Measurements from ENCODE around the gene NAT8L. TPM values are rescaled to one million over a fixed set of nuclear protein-coding genes. Genes with fewer than 3 reads are reported as not detected.

Gene NAT8L
- total RNA-seq, 1 experiment from 2014 or later: 9.2 TPM

- TSS peak; percentile 42 for BruUV-seq (replicated peaks)
- DNase-seq (ENCODE audit: low read depth, low spot score) (no peak), ATAC-seq (no peak)
- H3K4me1 ChIP-seq (ENCODE audit: control insufficient read depth in 1 of 2, insufficient read depth in 2 of 2, low read length in 2 of 2): peaks cover 3 to 31% of the 10 kb centered on the region in 2 experiments; a peak in 3 of 4 replicates
- H3K79me2 ChIP-seq (ENCODE audit: insufficient read depth, low read length): peaks cover 7% of the 10 kb centered on the region; the same call in 1 of the 2 replicates
- TF ChIP-seq TCF7L2 (IDR thresholded peaks at IDR 0.05; ENCODE audit: borderline replicate concordance, extremely low read depth, insufficient read depth, insufficient read length) (no peak), ZNF274 (IDR thresholded peaks at IDR 0.05; ENCODE audit: low read depth, low read length) (no peak), EZH2 (IDR thresholded peaks at IDR 0.05) (no peak), EGR1 (IDR thresholded peaks at IDR 0.05; ENCODE audit: low read depth) (no peak), CEBPB (IDR thresholded peaks at IDR 0.05; ENCODE audit: low read depth) (no peak), FOSL1 (IDR thresholded peaks at IDR 0.05; ENCODE audit: low read depth) (no peak), ATF3 (IDR thresholded peaks at IDR 0.05) (no peak), POLR2AphosphoS5 (IDR thresholded peaks at IDR 0.05; ENCODE audit: low read depth, low read length) (no peak)
- CTCF ChIA-PET: no interaction called here
- RAD21 ChIA-PET (ENCODE audit: low non-redundant PET in 1 of 2, low total read pairs in 2 of 2, uncharacterized antibody in 2 of 2, unreplicated experiment in 2 of 2): no interaction called here
- H3K9me3 ChIP-seq (ENCODE audit: control insufficient read depth in 1 of 2, insufficient read depth in 1 of 2, low read depth in 1 of 2, low read length in 2 of 2): no peaks in the 10 kb centered on the region; a peak in 1 of 4 replicates
- POLR2A ChIA-PET: no interaction called here
- H3K4me3 ChIP-seq (replicated peaks in 1 of 2; ENCODE audit: low read depth in 1 of 2, low read length in 2 of 2): no peak overlapping the region
- H3K27me3 ChIP-seq (ENCODE audit: insufficient read depth, low read length): no peaks in the 10 kb centered on the region
- peaks cover 0 to 5% of the 10 kb centered on the region in 2 experiments; a peak in 2 of 4 replicates for H3K36me3 ChIP-seq (ENCODE audit: control insufficient read depth in 1 of 2, insufficient read depth in 2 of 2, low read length in 2 of 2)
- H2AFZ ChIP-seq (ENCODE audit: low read depth, low read length, poor library complexity, severe bottlenecking): no peak overlapping the region
- no peak overlapping the region for H3K27ac ChIP-seq (ENCODE audit: low read depth, low read length)
- peak overlapping the region; percentile 96 for H3K4me2 ChIP-seq (ENCODE audit: low read length)
- H3K9ac ChIP-seq (ENCODE audit: low read length): no peak overlapping the region
- H4K20me1 ChIP-seq (ENCODE audit: insufficient read depth): no peaks in the 10 kb centered on the region
- no peaks in the 10 kb centered on the region for H3K9me2 ChIP-seq (ENCODE audit: insufficient read depth)
- intact Hi-C loops (cut with micrococcal nuclease): no loop called here
Observed at GRCh38 chr4:2043396-2044118, 15.6 kb upstream of the NAT8L start.

- DNase-seq (ENCODE audit: low read depth, low spot score) (no peak), ATAC-seq (no peak)
- Histone ChIP-seq H3K4me3 (replicated peaks in 1 of 2; ENCODE audit: low read depth in 1 of 2, low read length in 2 of 2) (no peak overlapping the region), H3K9ac (ENCODE audit: low read length) (no peak overlapping the region), H3K9me2 (ENCODE audit: insufficient read depth) (no peaks in the 10 kb centered on the region), H3K36me3 (ENCODE audit: control insufficient read depth in 1 of 2, insufficient read depth in 2 of 2, low read length in 2 of 2) (peaks cover 0 to 5% of the 10 kb centered on the region in 2 experiments; a peak in 2 of 4 replicates), H3K4me2 (ENCODE audit: low read length) (no peak overlapping the region), H3K79me2 (ENCODE audit: insufficient read depth, low read length) (peaks cover 7% of the 10 kb centered on the region; the same call in 1 of the 2 replicates), H4K20me1 (ENCODE audit: insufficient read depth) (no peaks in the 10 kb centered on the region), H3K27me3 (ENCODE audit: insufficient read depth, low read length) (no peaks in the 10 kb centered on the region), H3K27ac (ENCODE audit: low read depth, low read length) (no peak overlapping the region), H3K9me3 (ENCODE audit: control insufficient read depth in 1 of 2, insufficient read depth in 1 of 2, low read depth in 1 of 2, low read length in 2 of 2) (no peaks in the 10 kb centered on the region; a peak in 1 of 4 replicates), H3K4me1 (ENCODE audit: control insufficient read depth in 1 of 2, insufficient read depth in 2 of 2, low read length in 2 of 2) (peaks cover 7 to 37% of the 10 kb centered on the region in 2 experiments; a peak in 3 of 4 replicates), H2AFZ (ENCODE audit: low read depth, low read length, poor library complexity, severe bottlenecking) (no peak overlapping the region)
- ChIA-PET RAD21 (ENCODE audit: low non-redundant PET in 1 of 2, low total read pairs in 2 of 2, uncharacterized antibody in 2 of 2, unreplicated experiment in 2 of 2) (no interaction called here), CTCF (no interaction called here), POLR2A (no interaction called here)
- BruUV-seq (replicated peaks): no TSS peak
- TF ChIP-seq ATF3 (IDR thresholded peaks at IDR 0.05): no peak
- TF ChIP-seq POLR2AphosphoS5 (IDR thresholded peaks at IDR 0.05; ENCODE audit: low read depth, low read length): no peak
- no peak for TF ChIP-seq EGR1 (IDR thresholded peaks at IDR 0.05; ENCODE audit: low read depth)
- no peak for TF ChIP-seq CBX3 (IDR thresholded peaks at IDR 0.05; ENCODE audit: low read depth)
- no peak for TF ChIP-seq TCF7L2 (IDR thresholded peaks at IDR 0.05; ENCODE audit: borderline replicate concordance, extremely low read depth, insufficient read depth, insufficient read length)
- TF ChIP-seq ELF1 (IDR thresholded peaks at IDR 0.05; ENCODE audit: borderline replicate concordance, low read depth): no peak
- no peak for TF ChIP-seq JUND (IDR thresholded peaks at IDR 0.05)
- no peak for TF ChIP-seq EZH2 (IDR thresholded peaks at IDR 0.05)
- TF ChIP-seq POLR2A (IDR thresholded peaks at IDR 0.05; ENCODE audit: borderline replicate concordance, extremely low read depth, insufficient read depth, insufficient read length): no peak
- no peak for TF ChIP-seq REST (IDR thresholded peaks at IDR 0.05; ENCODE audit: low read depth)
- TF ChIP-seq YY1 (IDR thresholded peaks at IDR 0.05; ENCODE audit: extremely low read depth, insufficient replicate concordance, low read depth, low read length): no peak
- no peak for TF ChIP-seq SRF (IDR thresholded peaks at IDR 0.05; ENCODE audit: low read depth)
- TF ChIP-seq FOSL1 (IDR thresholded peaks at IDR 0.05; ENCODE audit: low read depth): no peak
- TF ChIP-seq CEBPB (IDR thresholded peaks at IDR 0.05; ENCODE audit: low read depth): no peak
- intact Hi-C loops (cut with micrococcal nuclease): no loop called here
Observed at GRCh38 chr4:2044119-2044485, 15.0 kb upstream of the NAT8L start.
